Limb (tissue), 2 donors: ENCODE measurements around the gene MTRF1L.
"Not testable (repeated sequence)": the region's sequence is repeated elsewhere in the genome, so short reads cannot be mapped to it uniquely, and the experiment has no call there.

ENCODE experiments used
- DNase-seq, 2 donors: peaks; one replicate each; pipeline ENCODE4 v3.0.0-alpha.2; 2016; ENCODE audit errors: extremely low spot score in 2 of 2

The MTRF1L gene

GRCh38 chr6:153003366-153003690 lies 819 bp upstream of the MTRF1L start:
- no peak for DNase-seq

GRCh38 chr6:153001767-153002612 lies 519 bp downstream of the MTRF1L start:
- DNase-seq, result no peak

DNA sequence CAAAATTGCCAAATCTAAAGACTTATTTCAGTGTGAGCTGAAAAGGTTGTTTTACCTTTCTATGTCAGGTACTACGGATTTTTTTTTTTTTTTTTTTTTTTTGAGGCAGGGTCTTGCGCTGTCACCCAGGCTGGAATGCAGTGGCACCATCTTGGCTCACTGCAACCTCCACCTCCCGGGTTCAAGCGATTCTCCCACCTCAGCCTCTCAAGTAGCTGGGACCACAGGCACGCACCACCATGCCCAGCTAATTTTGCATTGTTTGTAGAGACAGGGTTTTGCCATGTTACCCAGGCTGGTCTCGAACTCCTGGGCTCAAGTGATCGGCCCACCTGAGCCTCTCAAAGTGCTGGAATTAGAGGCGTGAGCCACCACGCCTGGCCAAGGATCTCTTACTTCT lies 1.7 kb downstream of the MTRF1L start:
- not testable (repeated sequence) for DNase-seq

DNA sequence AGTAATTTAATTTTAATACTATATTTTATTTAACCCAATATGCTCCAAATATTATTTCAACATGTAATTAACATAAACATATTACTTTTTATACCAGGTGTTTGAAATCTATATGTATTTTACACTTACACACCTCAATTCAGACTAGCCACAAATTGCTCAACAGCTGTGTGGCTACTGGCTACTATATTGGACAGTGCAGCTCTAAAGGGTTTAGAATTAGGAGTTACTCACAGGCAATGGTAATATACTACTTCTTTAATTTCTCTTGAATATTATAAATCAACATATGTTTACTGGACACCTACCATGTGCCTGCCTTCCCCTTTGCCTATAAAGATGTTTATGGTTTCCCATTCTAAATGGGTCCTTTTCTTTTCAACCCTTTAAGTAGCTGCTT lies 2.3 kb downstream of the MTRF1L start:
- no peak for DNase-seq

DNA sequence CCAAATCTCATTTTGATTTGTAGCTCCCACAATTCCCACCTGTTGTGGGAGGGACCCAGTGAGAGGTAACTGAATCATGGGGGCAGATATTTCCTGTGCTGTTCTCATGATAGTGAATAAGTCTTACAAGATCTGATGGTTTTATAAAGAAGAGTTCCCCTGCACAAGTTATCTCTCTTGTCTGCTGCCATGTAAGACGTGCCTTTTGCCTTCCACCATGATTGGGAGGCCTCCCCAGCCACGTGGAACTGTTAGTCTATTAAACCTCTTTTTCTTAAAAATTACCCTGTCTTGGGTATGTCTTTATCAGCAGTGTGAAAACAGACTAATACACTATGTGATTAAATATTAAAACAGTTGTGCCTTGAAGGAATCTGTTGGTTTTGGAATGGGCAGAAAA lies 3.0 kb downstream of the MTRF1L start:
- not testable (repeated sequence) for DNase-seq

GRCh38 chr6:152993847-152994246 lies 8.7 kb downstream of the MTRF1L start:
- no peak for DNase-seq

DNA sequence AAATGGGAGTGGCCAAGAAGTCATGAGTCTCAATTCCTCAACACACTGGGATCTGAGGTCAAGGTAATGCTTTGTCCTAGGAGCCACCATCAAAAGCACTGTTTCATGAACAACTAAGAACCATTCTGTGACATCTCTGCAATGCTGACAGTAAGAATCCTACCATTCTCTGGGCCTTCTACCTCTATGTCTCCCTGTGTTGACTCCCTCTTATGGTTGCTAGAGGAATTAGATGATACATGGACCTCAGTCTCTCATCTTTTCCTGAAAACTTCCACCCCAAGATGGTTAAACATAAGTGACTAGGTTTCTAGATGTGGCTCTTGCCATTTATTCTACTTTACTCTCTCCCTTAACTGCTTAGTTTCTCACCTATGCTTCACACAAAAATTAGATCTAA lies 9.1 kb downstream of the MTRF1L start:
- no peak for DNase-seq

DNA sequence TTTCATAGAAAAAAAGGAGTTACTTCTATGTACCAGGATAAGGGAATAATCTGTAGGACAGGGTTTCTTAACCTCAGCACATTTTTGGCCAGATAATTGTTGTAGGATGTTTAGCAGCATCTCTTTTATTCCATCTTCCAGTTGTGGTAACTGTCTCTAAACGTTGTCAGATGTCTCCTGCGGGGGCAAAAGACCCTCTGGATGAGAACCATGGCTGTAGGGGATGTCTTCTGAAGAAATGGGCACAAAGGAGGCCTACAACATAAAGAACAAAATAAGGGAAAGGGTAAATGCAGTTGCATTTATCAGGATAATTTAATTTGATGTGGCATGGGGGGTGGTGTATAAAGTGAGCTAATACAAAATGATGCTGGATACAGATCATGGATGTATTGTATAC lies 15.5 kb downstream of the MTRF1L start:
- no peak for DNase-seq

GRCh38 chr6:152985300-152985699 lies 17.2 kb downstream of the MTRF1L start:
- DNase-seq, result not testable (repeated sequence)

- no peak for DNase-seq
Observed at GRCh38 chr6:152984513-152984872, 18.0 kb downstream of the MTRF1L start.

DNA sequence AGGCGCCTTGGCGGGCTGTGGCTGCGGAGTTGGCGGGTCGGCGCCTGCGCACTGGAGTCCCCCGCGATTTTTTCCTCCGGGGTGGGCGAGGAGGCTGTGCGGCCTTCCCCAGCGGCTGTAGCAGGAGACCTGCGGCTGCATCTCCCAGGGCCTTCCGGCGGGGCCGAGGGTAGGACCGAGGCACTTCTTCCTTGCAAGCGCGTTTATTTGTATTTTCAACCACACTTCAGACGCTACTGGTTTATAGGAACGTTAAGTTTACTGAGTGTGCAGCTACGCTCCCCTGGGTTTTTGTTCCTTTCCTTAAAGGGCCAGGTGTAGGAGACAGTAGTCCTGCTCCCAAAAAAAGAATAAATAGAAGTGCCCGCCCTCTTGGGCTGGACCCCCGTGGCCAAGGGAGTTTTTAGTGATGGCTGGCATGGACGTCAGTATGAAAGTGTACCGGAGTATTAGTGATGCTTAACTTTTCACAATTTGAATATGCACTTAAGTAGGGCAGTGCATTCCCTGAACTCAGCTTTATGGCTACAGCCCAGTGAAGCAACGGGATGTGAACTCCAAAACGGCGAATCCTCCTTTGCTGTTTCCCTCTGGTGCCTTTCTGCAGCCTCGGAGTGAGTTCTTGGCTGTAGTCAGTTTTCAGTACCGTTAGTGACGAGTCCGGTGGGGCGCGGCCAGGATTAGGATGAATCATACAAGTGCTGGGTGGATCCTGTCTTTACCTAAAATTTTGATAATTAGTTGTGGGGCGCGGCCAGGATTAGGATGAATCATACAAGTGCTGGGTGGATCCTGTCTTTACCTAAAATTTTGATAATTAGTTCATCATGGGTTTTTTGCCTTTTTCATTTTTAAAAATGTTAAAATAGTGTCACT lies 18.6 kb downstream of the MTRF1L start:
- peak; percentile 56 to 74 for DNase-seq

- DNase-seq, result peak; percentile 97 to 98
Observed at GRCh38 chr6:152982904-152983636, 19.4 kb downstream of the MTRF1L start, which contains the start of gene FBXO5. Gene FBXO5, minus strand, starts transcription at chr6:152983041. Its CDS starts 82 bp downstream, at chr6:152982959.

DNA sequence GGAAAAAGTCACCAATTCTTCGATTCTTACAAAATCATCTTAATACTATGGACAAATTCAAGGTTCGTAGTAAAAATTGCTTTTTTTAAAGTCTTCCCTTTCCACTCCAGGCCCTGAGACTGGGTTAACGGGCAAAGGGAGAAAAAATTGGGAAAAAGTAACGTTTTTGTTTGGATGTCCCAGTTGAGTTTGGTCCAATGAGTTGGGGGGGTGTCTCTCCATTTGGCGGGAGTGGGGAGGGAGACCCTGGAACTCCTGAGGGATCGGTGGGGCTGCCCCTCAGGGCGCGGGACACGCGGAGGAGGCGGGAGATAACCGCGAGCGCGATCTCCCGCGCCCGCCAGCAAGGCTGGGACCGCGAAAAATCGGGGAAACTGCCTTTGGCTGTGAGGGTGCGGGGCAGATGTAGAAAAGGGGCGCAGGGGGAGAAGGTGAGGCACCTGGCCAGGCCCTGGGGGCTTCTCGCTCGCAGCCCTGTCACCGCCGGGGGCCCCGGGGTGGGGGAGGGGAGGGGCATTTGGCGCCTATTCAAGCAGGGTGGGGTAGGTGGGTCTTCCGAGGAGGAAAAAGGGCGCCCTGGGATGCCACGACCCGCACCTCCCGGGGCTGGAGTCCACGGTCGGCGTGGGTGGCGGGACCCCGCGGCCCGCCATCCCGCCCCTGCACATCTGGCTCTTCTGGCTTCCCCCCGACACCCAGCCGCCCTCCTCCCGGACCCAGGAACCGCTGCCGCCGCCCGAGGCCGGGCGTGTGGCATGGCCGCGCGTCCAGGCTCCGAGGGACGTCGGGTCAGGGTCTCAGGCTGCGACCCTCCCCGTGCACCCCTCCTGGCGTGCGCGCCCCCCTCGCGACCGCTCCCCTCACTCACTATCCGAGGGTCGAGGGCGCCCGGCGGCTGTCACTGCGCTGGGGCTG lies 20.3 kb downstream of the MTRF1L start:
- DNase-seq, result peak in 1 of 2 donors; percentile 70

DNA sequence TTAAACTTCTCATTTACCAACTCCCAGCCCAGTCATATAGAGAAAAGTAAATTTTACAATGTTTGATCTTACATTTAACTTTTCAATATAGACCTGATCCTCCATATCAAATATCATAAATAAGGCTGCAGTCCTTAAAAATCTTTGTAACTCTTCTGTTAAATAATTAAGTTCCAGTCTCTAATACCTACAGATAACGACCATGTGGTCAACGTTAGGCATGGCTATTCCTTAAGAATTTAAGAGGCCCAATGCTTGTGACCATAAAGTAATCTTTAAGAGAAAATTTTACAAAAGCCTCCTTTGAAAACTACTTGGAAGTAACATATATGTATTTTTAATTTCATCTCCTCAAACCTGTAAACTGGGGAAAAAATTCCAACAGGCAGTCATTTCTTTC lies 21.3 kb downstream of the MTRF1L start:
- no peak for DNase-seq

GRCh38 chr6:152980656-152981055 lies 21.9 kb downstream of the MTRF1L start:
- no peak for DNase-seq

- no peak for DNase-seq
Observed at GRCh38 chr6:152979116-152979515, 23.4 kb downstream of the MTRF1L start.

DNA sequence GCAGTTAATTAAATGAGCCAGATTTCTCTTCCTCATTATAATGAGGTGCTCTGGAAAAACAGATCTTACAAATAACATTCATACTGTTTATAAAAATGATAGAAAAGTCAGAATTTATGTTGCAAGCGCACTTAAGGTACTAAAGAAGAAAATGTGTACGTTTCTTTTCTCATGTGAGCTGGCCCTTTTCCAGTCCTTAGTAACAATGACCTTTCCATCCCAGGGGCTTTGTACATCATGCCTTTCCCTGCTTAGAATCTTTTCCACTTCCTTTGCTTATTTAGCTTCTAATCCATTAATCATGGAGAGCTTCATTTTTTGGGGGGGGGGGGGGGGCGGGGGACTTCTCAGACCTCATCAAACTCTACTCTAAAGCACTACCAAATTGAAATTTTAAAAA lies 24.5 kb downstream of the MTRF1L start:
- DNase-seq, result no peak

- no peak for DNase-seq
Observed at GRCh38 chr6:152977556-152977955, 25.0 kb downstream of the MTRF1L start.

DNA sequence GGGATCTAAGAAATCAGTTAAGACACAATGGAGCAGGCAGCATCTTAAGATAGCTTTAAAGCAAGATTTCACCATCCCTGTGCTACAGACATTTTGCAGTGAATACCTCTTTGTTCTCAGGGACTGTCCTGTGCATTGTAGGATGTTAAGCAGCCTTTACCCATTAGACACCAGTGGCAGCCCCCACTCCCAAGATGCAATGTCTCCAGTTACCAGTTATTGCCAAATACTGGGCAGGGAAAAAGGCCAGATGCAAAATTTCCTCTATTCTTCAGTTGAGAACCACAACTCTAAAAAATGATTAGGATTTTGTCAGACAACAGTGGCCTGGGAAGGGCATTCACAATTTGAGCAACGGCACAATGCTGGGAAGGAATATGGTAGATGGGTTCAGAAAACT lies 25.8 kb downstream of the MTRF1L start:
- no peak for DNase-seq

- no peak for DNase-seq
Observed at GRCh38 chr6:152975204-152975915, 27.1 kb downstream of the MTRF1L start.
